SK-N-SH (cell line): Measurements from ENCODE around the gene NAALADL2.

Experiments
- POLR2AphosphoS5 ChIP-seq: IDR thresholded peaks from 2 replicates; pipeline ENCODE4 v1.6.1; 2012; ENCODE audit warnings: low read depth, low read length
- RAD21 ChIP-seq: IDR thresholded peaks from 2 replicates; pipeline ENCODE4 v1.6.1; 2012; ENCODE audit warnings: mild to moderate bottlenecking, low read length
- RFX5 ChIP-seq: IDR thresholded peaks from 2 replicates; pipeline ENCODE4 v1.6.1; 2012; ENCODE audit warnings: mild to moderate bottlenecking, improper control_type of control experiment, low read length
- RXRA ChIP-seq: IDR thresholded peaks from 2 replicates; pipeline ENCODE4 v1.4.0; 2012; ENCODE audit warnings: low read depth, mild to moderate bottlenecking, borderline replicate concordance
- SIN3A ChIP-seq: IDR thresholded peaks from 2 replicates; pipeline ENCODE4 v1.6.1; 2012; ENCODE audit warnings: low read depth, mild to moderate bottlenecking, low read length, moderate library complexity, borderline replicate concordance
- TAF1 ChIP-seq: IDR thresholded peaks from 2 replicates; pipeline ENCODE4 v1.6.1; 2012; ENCODE audit warnings: low read depth, mild to moderate bottlenecking, low read length, moderate library complexity, borderline replicate concordance
- TEAD4 ChIP-seq: IDR thresholded peaks from 2 replicates; pipeline ENCODE4 v1.4.0; 2012; ENCODE audit warnings: mild to moderate bottlenecking, borderline replicate concordance; ENCODE audit not compliant: insufficient read depth
- TF ChIP-seq, protein P1 (sequence below): IDR thresholded peaks from 2 replicates; pipeline ENCODE4; 2012
- TF ChIP-seq, protein P2 (sequence below): fragments of 200-600 bp; sonication (generic); IDR thresholded peaks from 2 replicates; pipeline ENCODE4 v1.6.1; 2017; ENCODE audit warnings: antibody characterized with exemption, mild to moderate bottlenecking, moderate library complexity
- TF ChIP-seq, protein P3 (sequence below): IDR thresholded peaks from 2 replicates; pipeline ENCODE4 v1.6.1; 2012; ENCODE audit warnings: mild to moderate bottlenecking, low read depth, low read length, moderate library complexity
- TF ChIP-seq, protein P4 (sequence below): fragments of 150-350 bp; IDR thresholded peaks from 2 replicates; pipeline ENCODE4 v1.6.1; 2017; ENCODE audit warnings: antibody characterized with exemption, low read length, low read depth, borderline replicate concordance

DNA sequence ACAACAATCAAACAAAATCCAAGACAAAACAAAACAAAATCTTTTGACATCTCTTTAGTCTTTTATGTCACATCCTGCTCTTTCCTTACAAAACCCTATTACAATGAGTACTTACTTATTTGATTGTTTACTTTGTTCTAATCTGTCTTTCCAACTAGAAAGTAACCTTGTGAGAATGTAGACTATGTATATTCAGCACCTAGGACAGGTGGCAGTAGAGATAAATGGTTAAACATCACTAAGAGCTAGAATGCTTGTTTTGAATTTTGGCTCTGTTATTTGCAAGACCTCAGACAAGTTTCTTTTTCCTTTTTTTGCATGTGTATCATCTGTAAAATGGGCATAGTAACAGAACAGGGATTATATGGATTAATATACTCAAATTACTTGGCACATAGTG lies 33.1 kb upstream of the NAALADL2 start:
- TF ChIP-seq RXRA (no peak), POLR2AphosphoS5 (no peak), SIN3A (no peak), RAD21 (no peak), TEAD4 (no peak), RFX5 (no peak), TAF1 (no peak)
- TF ChIP-seq, protein P1, sequence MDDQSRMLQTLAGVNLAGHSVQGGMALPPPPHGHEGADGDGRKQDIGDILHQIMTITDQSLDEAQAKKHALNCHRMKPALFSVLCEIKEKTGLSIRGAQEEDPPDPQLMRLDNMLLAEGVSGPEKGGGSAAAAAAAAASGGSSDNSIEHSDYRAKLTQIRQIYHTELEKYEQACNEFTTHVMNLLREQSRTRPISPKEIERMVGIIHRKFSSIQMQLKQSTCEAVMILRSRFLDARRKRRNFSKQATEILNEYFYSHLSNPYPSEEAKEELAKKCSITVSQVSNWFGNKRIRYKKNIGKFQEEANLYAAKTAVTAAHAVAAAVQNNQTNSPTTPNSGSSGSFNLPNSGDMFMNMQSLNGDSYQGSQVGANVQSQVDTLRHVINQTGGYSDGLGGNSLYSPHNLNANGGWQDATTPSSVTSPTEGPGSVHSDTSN, result no peak
- TF ChIP-seq, protein P2, sequence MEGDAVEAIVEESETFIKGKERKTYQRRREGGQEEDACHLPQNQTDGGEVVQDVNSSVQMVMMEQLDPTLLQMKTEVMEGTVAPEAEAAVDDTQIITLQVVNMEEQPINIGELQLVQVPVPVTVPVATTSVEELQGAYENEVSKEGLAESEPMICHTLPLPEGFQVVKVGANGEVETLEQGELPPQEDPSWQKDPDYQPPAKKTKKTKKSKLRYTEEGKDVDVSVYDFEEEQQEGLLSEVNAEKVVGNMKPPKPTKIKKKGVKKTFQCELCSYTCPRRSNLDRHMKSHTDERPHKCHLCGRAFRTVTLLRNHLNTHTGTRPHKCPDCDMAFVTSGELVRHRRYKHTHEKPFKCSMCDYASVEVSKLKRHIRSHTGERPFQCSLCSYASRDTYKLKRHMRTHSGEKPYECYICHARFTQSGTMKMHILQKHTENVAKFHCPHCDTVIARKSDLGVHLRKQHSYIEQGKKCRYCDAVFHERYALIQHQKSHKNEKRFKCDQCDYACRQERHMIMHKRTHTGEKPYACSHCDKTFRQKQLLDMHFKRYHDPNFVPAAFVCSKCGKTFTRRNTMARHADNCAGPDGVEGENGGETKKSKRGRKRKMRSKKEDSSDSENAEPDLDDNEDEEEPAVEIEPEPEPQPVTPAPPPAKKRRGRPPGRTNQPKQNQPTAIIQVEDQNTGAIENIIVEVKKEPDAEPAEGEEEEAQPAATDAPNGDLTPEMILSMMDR, result no peak
- TF ChIP-seq, protein P3, sequence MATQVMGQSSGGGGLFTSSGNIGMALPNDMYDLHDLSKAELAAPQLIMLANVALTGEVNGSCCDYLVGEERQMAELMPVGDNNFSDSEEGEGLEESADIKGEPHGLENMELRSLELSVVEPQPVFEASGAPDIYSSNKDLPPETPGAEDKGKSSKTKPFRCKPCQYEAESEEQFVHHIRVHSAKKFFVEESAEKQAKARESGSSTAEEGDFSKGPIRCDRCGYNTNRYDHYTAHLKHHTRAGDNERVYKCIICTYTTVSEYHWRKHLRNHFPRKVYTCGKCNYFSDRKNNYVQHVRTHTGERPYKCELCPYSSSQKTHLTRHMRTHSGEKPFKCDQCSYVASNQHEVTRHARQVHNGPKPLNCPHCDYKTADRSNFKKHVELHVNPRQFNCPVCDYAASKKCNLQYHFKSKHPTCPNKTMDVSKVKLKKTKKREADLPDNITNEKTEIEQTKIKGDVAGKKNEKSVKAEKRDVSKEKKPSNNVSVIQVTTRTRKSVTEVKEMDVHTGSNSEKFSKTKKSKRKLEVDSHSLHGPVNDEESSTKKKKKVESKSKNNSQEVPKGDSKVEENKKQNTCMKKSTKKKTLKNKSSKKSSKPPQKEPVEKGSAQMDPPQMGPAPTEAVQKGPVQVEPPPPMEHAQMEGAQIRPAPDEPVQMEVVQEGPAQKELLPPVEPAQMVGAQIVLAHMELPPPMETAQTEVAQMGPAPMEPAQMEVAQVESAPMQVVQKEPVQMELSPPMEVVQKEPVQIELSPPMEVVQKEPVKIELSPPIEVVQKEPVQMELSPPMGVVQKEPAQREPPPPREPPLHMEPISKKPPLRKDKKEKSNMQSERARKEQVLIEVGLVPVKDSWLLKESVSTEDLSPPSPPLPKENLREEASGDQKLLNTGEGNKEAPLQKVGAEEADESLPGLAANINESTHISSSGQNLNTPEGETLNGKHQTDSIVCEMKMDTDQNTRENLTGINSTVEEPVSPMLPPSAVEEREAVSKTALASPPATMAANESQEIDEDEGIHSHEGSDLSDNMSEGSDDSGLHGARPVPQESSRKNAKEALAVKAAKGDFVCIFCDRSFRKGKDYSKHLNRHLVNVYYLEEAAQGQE, result no peak
- TF ChIP-seq, protein P4, sequence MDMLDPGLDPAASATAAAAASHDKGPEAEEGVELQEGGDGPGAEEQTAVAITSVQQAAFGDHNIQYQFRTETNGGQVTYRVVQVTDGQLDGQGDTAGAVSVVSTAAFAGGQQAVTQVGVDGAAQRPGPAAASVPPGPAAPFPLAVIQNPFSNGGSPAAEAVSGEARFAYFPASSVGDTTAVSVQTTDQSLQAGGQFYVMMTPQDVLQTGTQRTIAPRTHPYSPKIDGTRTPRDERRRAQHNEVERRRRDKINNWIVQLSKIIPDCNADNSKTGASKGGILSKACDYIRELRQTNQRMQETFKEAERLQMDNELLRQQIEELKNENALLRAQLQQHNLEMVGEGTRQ, result no peak
